ENCODE data around the gene FOXP3. TPM values are rescaled to one million over a fixed set of nuclear protein-coding genes. Genes with fewer than 3 reads are reported as not detected.

The FOXP3 gene, protein sequence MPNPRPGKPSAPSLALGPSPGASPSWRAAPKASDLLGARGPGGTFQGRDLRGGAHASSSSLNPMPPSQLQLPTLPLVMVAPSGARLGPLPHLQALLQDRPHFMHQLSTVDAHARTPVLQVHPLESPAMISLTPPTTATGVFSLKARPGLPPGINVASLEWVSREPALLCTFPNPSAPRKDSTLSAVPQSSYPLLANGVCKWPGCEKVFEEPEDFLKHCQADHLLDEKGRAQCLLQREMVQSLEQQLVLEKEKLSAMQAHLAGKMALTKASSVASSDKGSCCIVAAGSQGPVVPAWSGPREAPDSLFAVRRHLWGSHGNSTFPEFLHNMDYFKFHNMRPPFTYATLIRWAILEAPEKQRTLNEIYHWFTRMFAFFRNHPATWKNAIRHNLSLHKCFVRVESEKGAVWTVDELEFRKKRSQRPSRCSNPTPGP
- total RNA-seq (under 1 TPM; 0.29 to 0.45 TPM), polyA plus RNA-seq (ENCODE audit: insufficient read length in 6 of 6) (1 to 10 TPM in 1 of 6 donors, under 1 TPM in 5; 0.41 to 1.0 (median 0.59) TPM)
- long read RNA-seq, donor 1 = 0 reads
- long read RNA-seq, donor 2 = 0 reads
- long read RNA-seq, donor 3 = 0 reads
- long read RNA-seq, donor 4 = 0 reads
- long read RNA-seq, donor 5 = 0 reads
- long read RNA-seq, donor 6 = 0 reads
- long read RNA-seq, donor 7 = 0 reads
- long read RNA-seq, donor 8 = 0 reads
- long read RNA-seq, donor 9 = 0 reads
- long read RNA-seq, donor 10 = 0 reads
- long read RNA-seq, donor 11 = 0 reads
- long read RNA-seq, donor 12, partial matches to known transcripts = 9 of 9 reads
- long read RNA-seq, donor 12, other reads (novel, unspliced or antisense) = 0 of 9 reads

DNA sequence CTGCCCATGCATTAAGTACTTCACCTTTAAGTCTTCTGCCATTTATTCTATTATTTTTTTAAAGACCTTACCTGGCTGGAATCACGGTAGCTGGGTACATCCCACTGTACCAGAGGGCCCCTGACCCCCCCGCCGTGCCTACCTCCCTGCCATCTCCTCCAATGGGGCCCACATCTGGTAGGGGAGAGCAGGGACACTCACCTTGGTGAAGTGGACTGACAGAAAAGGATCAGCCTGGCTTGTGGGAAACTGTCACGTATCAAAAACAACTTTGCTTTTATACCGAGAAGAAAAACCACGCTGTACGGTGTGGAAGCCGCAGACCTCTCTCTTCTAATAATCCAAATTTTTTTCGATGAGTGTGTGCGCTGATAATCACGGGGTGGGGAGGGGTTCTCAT is at the start of gene FOXP3:
TSS of gene FOXP3 (minus strand) at position 251 of the 400 bp plus-strand sequence. CDS start 6,205 bp downstream, outside the sequence.
- ATAC-seq = no peak
- no peak for DNase-seq
- Histone ChIP-seq H3K36me3 (no peaks in the 10 kb centered on the region), H3K9me3 (no peaks in the 10 kb centered on the region), H3K4me3 (no peak within 1 kb of the TSS), H3K27ac (no peak within 1 kb of the TSS), H3K4me1 (no peaks in the 10 kb centered on the region), H3K27me3 (no peaks in the 10 kb centered on the region)
- intact Hi-C loops (cut with DNase I) = no loop called here
- TF ChIP-seq CTCF (IDR thresholded peaks at IDR 0.05) = no peak

DNA sequence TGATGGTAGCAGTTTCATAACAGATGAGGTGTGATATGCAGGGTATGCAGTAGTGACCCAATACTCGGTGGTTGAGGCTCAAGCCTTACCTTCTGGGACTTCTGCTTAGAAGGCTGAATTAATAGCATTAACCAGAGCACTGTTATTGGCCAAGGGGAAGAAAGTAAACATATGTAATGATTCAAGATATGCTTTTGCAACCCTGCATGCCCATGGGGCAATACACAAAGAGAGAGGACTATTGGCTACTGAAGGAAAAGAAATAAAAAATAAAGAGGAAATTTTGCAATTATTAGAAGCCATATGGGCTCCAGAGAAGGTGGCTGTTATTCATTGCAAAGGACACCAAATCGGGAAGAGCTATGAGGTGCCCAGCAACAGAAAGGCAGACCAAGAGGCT is 47.7 kb upstream of the FOXP3 start:
- Histone ChIP-seq H3K4me1 (no peaks in the 10 kb centered on the region), H3K36me3 (no peaks in the 10 kb centered on the region), H3K27me3 (no peaks in the 10 kb centered on the region), H3K9me3 (no peaks in the 10 kb centered on the region), H3K4me3 (no peak overlapping the region), H3K27ac (no peak overlapping the region)
- no peak for TF ChIP-seq CTCF (IDR thresholded peaks at IDR 0.05)
- ATAC-seq (no peak), DNase-seq (no peak)
- intact Hi-C loops (cut with DNase I) = no loop called here

GRCh38 chrX:49310371-49310770 is 45.9 kb upstream of the FOXP3 start:
- TF ChIP-seq CTCF (IDR thresholded peaks at IDR 0.05) = no peak
- DNase-seq (no peak), ATAC-seq (no peak)
- intact Hi-C loops (cut with DNase I) = no loop called here
- H3K36me3 ChIP-seq = no peaks in the 10 kb centered on the region
- no peaks in the 10 kb centered on the region for H3K27me3 ChIP-seq
- H3K4me3 ChIP-seq = no peak overlapping the region
- no peaks in the 10 kb centered on the region for H3K9me3 ChIP-seq
- H3K4me1 ChIP-seq = no peaks in the 10 kb centered on the region
- no peak overlapping the region for H3K27ac ChIP-seq

DNA sequence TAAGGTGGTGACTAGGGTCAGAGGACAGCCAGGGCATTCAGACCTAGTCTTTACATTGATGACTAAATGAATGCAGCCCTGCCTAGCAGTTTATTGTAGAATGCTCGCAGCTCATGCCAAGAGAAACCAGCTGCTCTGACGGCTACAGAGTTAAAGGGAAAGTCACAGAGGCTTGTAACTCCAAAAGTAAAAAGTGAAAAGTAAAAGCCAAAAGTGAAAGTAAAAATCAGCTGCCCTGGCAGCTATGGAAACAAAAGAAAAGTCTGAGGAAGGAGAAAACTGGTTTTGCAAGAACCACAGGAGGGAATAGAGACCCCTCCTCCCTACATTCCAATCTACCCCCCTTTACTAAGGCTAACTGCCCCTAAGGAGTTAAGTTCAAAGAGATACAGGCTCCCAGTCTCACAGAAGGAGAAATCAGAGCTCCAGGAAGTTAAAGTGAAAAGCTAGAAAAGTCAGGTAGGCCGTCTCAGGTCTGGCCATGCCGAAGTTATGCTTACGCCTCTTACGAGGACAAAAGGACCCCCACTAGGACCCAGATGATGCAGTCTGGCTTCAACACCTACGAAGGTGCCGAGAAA is 45.0 kb upstream of the FOXP3 start:
- no peaks in the 10 kb centered on the region for H3K9me3 ChIP-seq
- peak overlapping the region; percentile 5 to 30 for H3K4me3 ChIP-seq
- H3K36me3 ChIP-seq = no peaks in the 10 kb centered on the region
- no peaks in the 10 kb centered on the region for H3K4me1 ChIP-seq
- TF ChIP-seq CTCF (IDR thresholded peaks at IDR 0.05) = no peak
- H3K27ac ChIP-seq = peak overlapping the region in 1 of 2 donors; percentile 73
- intact Hi-C loops (cut with DNase I) = no loop called here
- DNase-seq (peak in 2 of 4 donors; percentile 15 to 46), ATAC-seq (peak; percentile 58)
- H3K27me3 ChIP-seq = no peaks in the 10 kb centered on the region

Measured in left lung (tissue), 14 donors.